DMS153 (cell line): Measurements from ENCODE around the gene APOBR.
"Not testable (repeated sequence)": the region's sequence is repeated elsewhere in the genome, so short reads cannot be mapped to it uniquely, and the experiment has no call there.

ENCODE experiments used
- DNase-seq: peaks from one replicate; lab custom pipeline; 2025; lab: John Stamatoyannopoulos, UW

APOBR gene

DNA sequence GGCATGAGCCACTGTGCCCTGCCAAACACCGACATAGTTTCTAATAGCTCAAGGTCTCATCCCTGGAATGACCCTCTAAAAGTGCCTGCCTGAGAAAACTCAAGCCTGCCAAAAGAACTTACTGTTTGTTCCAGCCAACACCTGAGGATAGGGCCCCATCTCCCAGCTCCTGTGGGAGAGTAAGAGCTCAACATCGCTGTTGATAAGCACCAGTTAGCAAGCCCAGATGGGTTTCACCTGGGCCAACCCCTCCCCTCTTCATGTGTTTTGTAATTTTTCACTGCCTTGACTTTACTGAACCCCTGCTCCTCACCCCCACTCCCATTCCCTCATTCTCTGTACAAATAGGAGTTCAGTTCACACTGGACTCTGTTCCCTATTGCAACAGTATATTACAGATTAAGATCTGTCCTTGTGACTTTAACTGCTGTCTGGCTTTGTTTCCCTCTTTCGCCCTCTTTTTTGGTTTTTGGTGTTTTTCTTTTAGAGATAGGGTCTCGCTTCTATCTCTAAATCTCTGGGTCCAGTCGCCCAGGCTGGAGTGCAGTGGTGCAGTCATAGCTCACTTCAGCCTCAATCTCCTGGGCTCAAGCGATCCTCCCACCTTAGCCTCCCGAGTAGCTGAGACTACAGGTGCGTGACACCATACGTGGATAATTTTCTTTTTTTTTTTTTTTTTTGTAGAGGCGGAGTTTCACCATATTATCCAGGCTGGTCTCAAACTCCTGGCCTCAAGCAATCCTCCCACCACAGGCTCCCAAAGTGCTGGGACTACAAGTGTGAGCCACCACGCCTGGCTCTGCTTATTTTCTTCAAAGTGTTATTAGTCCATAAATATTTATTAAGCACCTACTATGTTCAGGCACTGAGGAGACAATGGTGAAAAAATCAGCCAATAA lies 32.0 kb downstream of the APOBR start:
- DNase-seq, result no peak

- DNase-seq, result not testable (repeated sequence)
Measured at GRCh38 chr16:28527100-28527785, 32.8 kb downstream of the APOBR start.

- DNase-seq, result no peak
Measured at GRCh38 chr16:28527985-28528384, 33.5 kb downstream of the APOBR start.

GRCh38 chr16:28528463-28528867 lies 34.0 kb downstream of the APOBR start:
- no peak for DNase-seq

DNA sequence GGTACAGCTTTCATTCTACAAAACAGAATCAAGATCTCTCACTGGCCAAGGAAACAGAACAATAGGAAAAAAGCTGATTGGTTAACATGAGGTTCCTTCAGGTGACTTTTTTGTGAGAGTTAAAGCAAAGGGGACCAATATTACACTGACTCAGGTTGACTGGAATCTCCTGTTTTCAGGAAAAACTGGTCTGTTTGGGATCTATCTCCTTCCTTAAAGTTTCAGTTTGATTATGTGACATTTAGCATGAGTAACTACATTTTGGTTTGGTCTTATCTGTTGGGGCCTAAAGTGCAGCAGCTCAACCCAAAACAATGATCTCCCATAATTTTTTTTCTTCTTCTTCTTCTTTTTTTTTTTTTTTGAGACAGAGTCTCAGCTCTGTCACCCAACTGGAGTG lies 34.7 kb downstream of the APOBR start:
- no peak for DNase-seq

- DNase-seq, result no peak
Measured at GRCh38 chr16:28531777-28532744, 37.6 kb downstream of the APOBR start.

- DNase-seq, result no peak
Measured at GRCh38 chr16:28532940-28533647, 38.7 kb downstream of the APOBR start.

DNA sequence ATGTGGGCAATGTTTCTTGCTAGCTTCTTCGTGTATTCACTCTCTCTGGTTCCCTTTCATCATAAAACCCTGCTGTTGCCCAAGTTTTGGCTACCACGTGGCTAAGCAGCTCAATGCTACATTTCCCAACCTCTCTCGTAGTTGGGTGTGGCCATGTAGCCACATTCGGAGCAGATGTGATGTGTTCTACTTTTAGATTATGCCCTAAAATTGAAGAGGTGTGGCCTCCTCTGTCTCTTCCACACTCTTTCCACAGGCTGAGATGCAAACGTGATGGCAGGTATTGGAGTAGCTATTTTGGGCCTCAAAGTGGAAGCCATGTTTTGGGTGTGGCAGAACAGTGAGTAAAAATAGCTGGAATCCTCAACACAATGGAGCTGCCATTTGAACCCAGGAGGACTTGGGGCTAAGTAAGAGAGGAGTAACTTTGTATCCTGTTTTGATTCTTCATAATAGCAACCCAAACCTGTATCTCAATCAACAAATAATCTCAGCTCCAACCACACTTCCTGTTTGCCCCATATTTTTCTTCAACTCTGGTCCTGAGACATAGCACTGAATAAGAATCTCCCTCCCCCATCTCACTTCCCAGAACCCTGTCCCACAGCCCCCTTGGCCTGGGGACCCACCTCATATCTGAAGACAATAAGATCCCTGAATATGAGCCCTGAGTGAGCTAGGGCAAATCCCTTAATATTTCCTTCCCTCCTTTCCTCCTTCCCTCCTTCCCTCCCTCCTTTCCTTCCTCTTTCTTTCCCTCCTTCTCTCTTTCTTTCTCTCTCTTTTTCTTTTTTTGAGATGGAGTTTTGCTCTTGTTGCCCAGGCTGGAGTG lies 40.3 kb downstream of the APOBR start:
- DNase-seq, result no peak

DNA sequence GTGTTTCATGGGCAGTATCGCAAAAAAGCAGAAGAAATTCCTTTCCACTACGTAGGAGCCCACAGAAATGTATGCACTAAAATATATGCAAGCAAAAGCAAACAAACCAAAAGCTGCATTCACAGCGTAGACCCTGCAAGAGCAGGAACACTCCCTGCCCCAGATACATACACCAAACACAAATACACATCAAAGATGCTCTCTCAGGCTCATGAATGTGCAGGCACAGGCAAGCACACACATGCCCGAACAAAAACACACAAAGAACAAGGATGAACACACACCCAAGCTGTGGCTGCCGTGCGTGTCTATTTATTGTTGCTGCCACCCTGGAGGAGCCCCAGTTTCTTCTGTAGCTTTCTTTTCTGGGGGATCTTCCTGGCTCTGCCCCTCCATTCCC lies 42.6 kb downstream of the APOBR start:
- peak; percentile 81 for DNase-seq

DNA sequence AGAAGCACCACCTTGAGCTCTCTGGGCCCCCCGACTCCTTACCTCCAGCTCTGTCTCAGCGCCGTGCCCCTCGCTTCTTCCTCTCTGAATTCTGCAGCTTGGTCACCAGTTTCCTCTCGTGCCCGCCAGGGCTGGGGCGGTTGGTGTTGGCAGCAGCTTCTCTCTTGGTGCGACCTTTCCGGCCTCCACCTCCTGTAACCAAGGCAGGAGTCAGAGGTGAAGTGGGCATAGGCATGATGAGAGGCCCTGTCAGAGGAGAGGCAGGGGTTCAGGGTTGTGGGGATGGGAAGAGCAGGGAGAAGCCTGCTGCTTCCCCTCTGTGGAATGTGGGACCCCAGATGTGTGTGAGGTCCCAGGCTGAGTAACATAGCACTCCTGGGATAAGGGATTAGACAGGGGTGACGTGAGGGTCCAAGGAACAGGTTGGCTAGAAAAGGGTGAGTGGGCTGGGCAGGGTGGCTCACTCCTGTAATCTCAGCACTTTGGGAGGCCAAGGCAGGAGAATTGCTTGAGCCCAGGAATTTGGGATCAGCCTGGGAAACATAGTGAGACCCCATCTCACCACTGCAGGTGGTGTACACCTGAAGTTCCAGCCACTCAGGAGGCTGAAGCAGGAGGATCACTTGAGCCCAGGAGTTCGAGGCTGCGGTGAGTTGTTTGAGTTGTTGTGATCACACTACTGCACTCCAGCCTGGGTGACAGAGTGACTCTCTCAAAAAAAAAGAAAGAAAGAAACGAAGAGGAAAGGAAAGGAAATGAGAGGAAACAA lies 43.7 kb downstream of the APOBR start:
- DNase-seq, result no peak

DNA sequence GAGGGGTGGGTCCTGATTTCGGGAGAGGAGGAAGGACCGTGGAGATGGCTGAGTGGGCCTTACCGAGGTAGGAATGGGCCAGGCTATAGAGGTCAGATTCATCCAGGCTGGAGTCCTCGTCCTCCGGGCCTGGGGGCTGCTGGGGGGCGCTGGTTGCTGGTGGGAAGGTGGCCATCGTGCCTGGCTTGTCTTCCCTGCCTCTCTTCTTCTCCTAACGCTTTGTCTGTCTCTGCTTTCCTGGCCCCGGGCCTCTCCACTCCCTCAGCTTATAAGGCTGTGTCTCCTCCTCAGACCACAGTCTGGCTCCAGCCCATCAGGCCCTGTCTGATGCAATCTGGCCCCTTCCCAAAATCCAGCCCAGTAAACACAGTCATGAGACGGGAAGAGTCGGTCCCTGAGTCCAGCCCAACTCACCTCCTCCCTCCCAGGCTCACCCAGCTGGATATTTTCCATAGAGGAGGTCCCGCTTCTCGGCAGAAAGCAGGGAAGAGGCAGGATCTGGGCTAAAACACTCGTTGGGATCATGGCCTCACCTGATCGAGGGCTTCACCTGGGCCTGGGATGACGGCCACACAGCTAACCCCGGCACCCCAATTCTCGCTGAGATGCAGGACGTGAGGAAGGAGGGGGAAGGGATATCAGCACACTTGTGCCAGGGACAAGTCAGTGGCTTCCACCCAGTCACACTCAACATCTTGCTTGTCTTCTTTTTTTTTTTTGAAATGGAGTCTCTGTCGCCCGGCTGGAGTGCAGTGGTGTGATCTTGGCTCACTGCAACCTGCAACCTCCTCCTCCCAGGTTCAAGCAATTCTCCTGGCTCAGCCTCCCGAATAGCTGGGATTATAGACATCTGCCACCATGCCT lies 44.5 kb downstream of the APOBR start, which contains the start of gene NUPR1:
NUPR1 (minus strand) TSS at position 242 of the 864 bp plus-strand sequence; CDS start at position 175, 67 bp downstream.
- DNase-seq, result peak; percentile 65

DNA sequence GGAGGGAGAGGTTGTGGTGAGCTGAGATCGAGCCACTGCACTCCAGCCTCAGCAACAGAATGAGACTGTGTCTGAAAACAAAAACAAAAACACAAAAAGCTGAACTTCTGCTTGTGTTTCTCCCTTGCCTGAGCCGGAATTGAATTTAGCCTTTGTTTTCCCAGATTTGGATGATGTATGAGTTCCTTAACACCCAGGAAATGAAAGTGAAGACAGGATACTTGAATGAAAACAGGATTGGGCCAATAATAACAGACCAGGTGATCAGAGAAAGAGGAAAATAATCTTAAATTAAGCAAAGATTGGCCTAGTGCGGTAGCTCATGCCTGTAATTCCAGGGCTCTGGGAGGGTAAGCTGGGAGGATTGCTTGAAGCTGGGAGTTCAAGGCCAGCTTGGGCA lies 45.9 kb downstream of the APOBR start:
- no peak for DNase-seq

- DNase-seq, result no peak
Measured at GRCh38 chr16:28542646-28543045, 48.2 kb downstream of the APOBR start.

GRCh38 chr16:28543072-28543471 lies 48.6 kb downstream of the APOBR start:
- peak; percentile 93 for DNase-seq

DNA sequence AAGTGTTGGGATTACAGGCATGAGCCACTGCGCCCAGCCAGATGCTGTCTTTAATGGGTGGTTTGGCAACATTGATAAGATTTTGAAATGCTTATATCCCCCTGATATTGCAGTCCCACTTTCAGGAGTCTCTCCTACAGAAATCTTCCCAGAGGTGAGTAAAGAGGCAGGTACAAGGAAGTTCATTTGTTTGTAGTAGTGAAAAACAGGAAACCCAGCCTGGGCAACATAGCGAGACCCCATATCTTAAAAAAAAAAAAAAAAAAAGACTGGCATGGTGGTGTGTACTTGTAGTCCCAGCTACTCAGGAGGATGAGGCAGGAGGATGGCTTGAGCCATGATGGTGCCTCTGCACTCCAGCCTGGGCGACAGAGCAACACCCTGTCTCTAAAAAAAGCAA lies 50.6 kb downstream of the APOBR start:
- DNase-seq, result no peak

GRCh38 chr16:28545964-28546363 lies 51.5 kb downstream of the APOBR start:
- DNase-seq, result not testable (repeated sequence)

DNA sequence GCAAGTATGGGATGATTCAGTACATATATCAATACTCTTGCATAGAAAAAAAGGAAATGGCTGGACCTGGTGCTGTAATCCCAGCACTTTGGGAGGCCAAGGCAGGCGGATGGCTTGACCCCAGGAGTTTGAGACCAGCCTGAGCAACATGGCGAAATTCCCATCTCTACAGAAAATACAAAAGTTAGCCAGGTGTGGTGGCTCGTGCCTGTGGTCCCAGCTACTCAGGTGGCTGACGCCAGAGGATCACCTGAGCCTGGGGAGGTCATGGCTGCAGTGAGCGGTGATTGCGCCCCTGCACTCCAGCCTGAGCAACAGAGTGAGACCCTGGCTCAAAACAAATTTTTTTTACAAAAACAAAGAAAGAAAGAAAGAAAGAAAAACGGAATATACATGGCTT lies 52.2 kb downstream of the APOBR start:
- no peak for DNase-seq

DNA sequence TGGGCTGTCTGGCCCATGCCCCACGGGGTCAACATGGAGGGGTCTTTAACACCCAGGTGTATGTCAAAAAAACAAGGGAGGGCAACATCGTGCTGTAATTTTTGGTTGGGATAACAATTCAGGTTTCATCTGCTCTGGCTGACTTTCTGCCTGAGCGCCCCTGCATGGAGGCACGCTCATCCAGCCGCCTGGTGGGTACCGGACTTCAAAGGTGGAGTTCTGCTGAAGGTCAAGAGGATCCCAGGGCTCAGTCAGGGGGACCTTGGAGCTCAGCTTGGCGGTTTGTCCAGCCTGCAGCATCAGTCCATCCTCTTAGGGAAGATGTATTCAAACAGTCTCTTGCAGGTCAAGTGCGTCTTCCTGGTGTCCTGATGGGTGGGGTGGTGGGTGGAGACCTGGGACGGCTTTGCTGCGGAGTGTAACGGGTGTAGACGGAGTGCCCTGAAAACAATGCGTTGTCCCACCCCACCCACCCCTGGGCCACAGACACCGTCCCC lies 53.9 kb downstream of the APOBR start:
- DNase-seq, result no peak
